T-helper 1 cell treated with Interleukin-12 subunit alpha and Interleukin-12 subunit beta and Interleukin-4 antibody, amounts not matched to agents 30 μg/mL and 1 μg/mL, for 36 hours (primary cell): ENCODE measurements around the gene IDH3B.

Experiments used
- H3K27ac Mint-ChIP-seq: one replicate; pipeline ENCODE4 v1.8.0; 2021; ENCODE audit warnings: mild to moderate bottlenecking, mixed read lengths
- H3K27me3 Mint-ChIP-seq: one replicate; pipeline ENCODE4 v1.8.0; 2021; ENCODE audit warnings: low read depth, mixed read lengths
- H3K36me3 Mint-ChIP-seq: one replicate; pipeline ENCODE4 v1.8.0; 2021; ENCODE audit warnings: low read depth, mixed read lengths
- H3K4me1 Mint-ChIP-seq: one replicate; pipeline ENCODE4 v1.8.0; 2021; ENCODE audit warnings: low read depth, mixed read lengths
- H3K4me3 Mint-ChIP-seq: one replicate; pipeline ENCODE4 v1.8.0; 2021; ENCODE audit warnings: mild to moderate bottlenecking, moderate library complexity, mixed read lengths
- H3K9me3 Mint-ChIP-seq: one replicate; pipeline ENCODE4 v1.8.0; 2021; ENCODE audit warnings: mixed read lengths

IDH3B gene

GRCh38 chr20:2656471-2657117, 7.4 kb downstream of the IDH3B start:
- Mint-ChIP-seq H3K4me3 (no peak overlapping the region), H3K27me3 (no peaks in the 10 kb centered on the region), H3K9me3 (no peaks in the 10 kb centered on the region), H3K4me1 (peaks cover 20% of the 10 kb centered on the region), H3K27ac (peak overlapping the region; percentile 22), H3K36me3 (peaks cover 65% of the 10 kb centered on the region)

- H3K27me3 Mint-ChIP-seq, result no peaks in the 10 kb centered on the region
- peaks cover 18% of the 10 kb centered on the region for H3K4me1 Mint-ChIP-seq
- H3K36me3 Mint-ChIP-seq, result peaks cover 59% of the 10 kb centered on the region
- H3K27ac Mint-ChIP-seq, result no peak overlapping the region
- peak overlapping the region; percentile 90 for H3K4me3 Mint-ChIP-seq
- no peaks in the 10 kb centered on the region for H3K9me3 Mint-ChIP-seq
Observed at GRCh38 chr20:2655331-2656116, 8.5 kb downstream of the IDH3B start.

DNA sequence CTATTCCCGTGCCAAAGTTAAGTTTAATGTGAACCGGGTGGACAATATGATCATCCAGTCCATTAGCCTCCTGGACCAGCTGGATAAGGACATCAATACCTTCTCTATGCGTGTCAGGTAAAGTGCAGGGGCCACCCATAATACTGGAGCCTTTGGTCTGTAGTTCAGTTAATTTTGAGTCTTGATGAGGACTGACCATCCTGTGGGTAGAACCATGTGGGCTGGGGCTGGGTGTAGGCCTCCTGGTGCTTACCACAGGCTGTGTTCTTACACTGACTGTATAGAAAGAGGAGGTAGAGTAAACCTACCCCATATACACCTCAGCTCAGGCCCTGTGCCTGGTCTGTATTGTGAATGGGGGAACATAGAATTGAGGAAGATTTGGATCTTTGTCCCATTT, 9.2 kb downstream of the IDH3B start:
- H3K27me3 Mint-ChIP-seq, result no peaks in the 10 kb centered on the region
- peaks cover 21% of the 10 kb centered on the region for H3K4me1 Mint-ChIP-seq

GRCh38 chr20:2654384-2654822, 9.6 kb downstream of the IDH3B start:
- no peaks in the 10 kb centered on the region for H3K27me3 Mint-ChIP-seq
- peak overlapping the region; percentile 90 for H3K4me3 Mint-ChIP-seq
- H3K4me1 Mint-ChIP-seq, result peaks cover 23% of the 10 kb centered on the region
- no peaks in the 10 kb centered on the region for H3K9me3 Mint-ChIP-seq
- H3K36me3 Mint-ChIP-seq, result peaks cover 53% of the 10 kb centered on the region
- H3K27ac Mint-ChIP-seq, result peak overlapping the region; percentile 75

More for the DNA sequence above, 9.2 kb downstream of the IDH3B start:
- peaks cover 56% of the 10 kb centered on the region for H3K36me3 Mint-ChIP-seq
- no peaks in the 10 kb centered on the region for H3K9me3 Mint-ChIP-seq
- peak overlapping the region; percentile 75 for H3K27ac Mint-ChIP-seq
- H3K4me3 Mint-ChIP-seq, result peak overlapping the region; percentile 90

- peak overlapping the region; percentile 90 for H3K4me3 Mint-ChIP-seq
- no peaks in the 10 kb centered on the region for H3K9me3 Mint-ChIP-seq
- H3K4me1 Mint-ChIP-seq, result peaks cover 23% of the 10 kb centered on the region
- H3K36me3 Mint-ChIP-seq, result peaks cover 49% of the 10 kb centered on the region
- peak overlapping the region; percentile 76 for H3K27ac Mint-ChIP-seq
- no peaks in the 10 kb centered on the region for H3K27me3 Mint-ChIP-seq
Observed at GRCh38 chr20:2653556-2654383, 10.2 kb downstream of the IDH3B start.

DNA sequence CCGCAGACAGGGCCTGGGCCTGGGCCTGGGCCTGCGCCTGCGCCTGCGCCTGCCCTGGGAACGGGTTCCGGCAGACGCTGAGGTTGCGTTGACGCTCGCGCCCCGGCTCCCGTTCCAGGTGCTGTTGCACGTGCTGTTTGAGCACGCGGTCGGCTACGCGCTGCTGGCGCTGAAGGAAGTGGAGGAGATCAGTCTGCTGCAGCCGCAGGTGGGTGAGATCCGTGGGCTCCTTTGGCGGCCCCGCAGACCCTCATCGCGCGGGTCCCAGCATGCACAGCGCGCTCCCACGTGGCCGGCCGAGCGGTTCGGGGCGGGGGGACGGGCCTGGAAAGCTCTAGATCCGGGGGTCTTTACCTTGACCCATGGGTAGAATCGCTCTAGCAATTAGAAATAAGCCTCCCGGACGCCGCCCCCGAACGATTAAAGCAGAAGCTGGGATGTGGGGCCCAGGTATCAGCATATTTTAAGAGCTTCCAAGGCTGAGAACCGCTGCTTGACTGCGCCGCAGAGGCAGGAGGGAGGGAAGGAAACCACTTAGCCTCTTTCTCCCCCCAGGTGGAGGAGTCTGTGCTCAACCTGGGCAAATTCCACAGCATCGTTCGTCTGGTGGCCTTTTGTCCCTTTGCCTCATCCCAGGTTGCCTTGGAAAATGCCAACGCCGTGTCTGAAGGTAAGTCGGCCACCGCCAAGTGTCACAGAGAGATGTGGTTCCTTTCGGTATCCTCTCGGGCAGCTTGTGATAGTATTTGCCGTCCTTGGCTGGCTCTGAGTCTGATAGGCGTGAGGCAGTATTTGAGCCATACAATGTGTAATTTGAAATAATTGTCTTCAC, 11.1 kb downstream of the IDH3B start:
- Mint-ChIP-seq H3K27ac (peak overlapping the region; percentile 76), H3K9me3 (no peaks in the 10 kb centered on the region), H3K4me1 (peaks cover 23% of the 10 kb centered on the region), H3K27me3 (no peaks in the 10 kb centered on the region), H3K4me3 (peak overlapping the region; percentile 90), H3K36me3 (peaks cover 44% of the 10 kb centered on the region)

GRCh38 chr20:2651772-2652723, 12.0 kb downstream of the IDH3B start, which contains the start of gene NOP56:
Gene NOP56 (plus strand): TSS chr20:2652632. CDS start chr20:2652661, 29 bp downstream.
- H3K27me3 Mint-ChIP-seq, result no peaks in the 10 kb centered on the region
- H3K4me1 Mint-ChIP-seq, result peaks cover 23% of the 10 kb centered on the region
- H3K27ac Mint-ChIP-seq, result peak within 1 kb of the TSS; percentile 87
- peak within 1 kb of the TSS; percentile 90 for H3K4me3 Mint-ChIP-seq
- H3K36me3 Mint-ChIP-seq, result peaks cover 35% of the 10 kb centered on the region
- H3K9me3 Mint-ChIP-seq, result no peaks in the 10 kb centered on the region

DNA sequence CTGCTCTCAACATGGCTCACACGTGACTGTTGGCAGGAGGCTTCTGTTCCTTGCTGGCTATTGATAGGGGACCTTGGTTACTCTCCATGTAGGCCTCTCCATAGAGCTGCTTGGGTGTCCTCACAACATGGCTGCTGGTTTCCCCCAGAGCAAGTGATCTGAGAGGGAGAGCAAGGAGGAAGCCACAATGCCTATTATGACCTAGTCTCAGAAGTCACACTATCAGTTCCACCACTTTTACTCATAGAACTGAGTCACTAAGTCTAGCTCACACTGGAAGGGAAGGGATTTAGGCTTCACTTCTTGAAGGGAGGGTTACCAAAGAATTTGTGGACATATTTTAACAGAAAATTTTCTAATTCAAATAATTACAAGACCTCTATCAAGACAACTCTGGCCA, 20.3 kb downstream of the IDH3B start:
- Mint-ChIP-seq H3K4me1 (no peaks in the 10 kb centered on the region), H3K27ac (no peak overlapping the region), H3K36me3 (peaks cover 2% of the 10 kb centered on the region), H3K27me3 (no peaks in the 10 kb centered on the region), H3K9me3 (no peaks in the 10 kb centered on the region), H3K4me3 (no peak overlapping the region)

DNA sequence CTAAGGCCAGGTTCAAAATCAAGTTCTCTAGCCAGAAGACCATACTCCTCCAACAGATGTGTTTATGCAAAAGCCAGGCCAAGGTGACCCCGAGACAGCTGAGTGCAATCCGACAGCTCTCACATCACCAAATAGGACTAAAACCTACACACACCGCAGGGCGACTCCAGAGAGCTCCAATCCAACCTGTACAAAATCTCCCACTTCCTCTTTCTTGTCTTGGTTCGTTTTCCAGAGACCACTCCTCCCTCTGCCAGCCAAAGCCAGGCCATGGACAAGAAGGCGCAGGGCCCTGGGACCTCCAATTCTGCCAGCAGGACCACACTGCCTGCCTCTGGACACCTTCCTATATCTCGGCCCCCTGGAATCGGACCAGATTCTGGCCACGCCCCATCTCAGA, 23.1 kb downstream of the IDH3B start:
- peaks cover 2% of the 10 kb centered on the region for H3K36me3 Mint-ChIP-seq
- H3K4me3 Mint-ChIP-seq, result no peak overlapping the region
- peaks cover 4% of the 10 kb centered on the region for H3K4me1 Mint-ChIP-seq
- no peaks in the 10 kb centered on the region for H3K9me3 Mint-ChIP-seq
- no peaks in the 10 kb centered on the region for H3K27me3 Mint-ChIP-seq
- no peak overlapping the region for H3K27ac Mint-ChIP-seq

- Mint-ChIP-seq H3K27me3 (no peaks in the 10 kb centered on the region), H3K4me3 (no peak overlapping the region), H3K27ac (no peak overlapping the region)
Observed at GRCh38 chr20:2640260-2640659, 23.8 kb downstream of the IDH3B start.

GRCh38 chr20:2637246-2637645, 26.8 kb downstream of the IDH3B start:
- Mint-ChIP-seq H3K4me3 (no peak overlapping the region), H3K9me3 (no peaks in the 10 kb centered on the region), H3K27ac (no peak overlapping the region), H3K4me1 (peaks cover 4% of the 10 kb centered on the region), H3K27me3 (peaks cover 13% of the 10 kb centered on the region), H3K36me3 (peaks cover 2% of the 10 kb centered on the region)

More at GRCh38 chr20:2640260-2640659, 23.8 kb downstream of the IDH3B start:
- Mint-ChIP-seq H3K9me3 (no peaks in the 10 kb centered on the region), H3K4me1 (peaks cover 4% of the 10 kb centered on the region), H3K36me3 (peaks cover 2% of the 10 kb centered on the region)

DNA sequence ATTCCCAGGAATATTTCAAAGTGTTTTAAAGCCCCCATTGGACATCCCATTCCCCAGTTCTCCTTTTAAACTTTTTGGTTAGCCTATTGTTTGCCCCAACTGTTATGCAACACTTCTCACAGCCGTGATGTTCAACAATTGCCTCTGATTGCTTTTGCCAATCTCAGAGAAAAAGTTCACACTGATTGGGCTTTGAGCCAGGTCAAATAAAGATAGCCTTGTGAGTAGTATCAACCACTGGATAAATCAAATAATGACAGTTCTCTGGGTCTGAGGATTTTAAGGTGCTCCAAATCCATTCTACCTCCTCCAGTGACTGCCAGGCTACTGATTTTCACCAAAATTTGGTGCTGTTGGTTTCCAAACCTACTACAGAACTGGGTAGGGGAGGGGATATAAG, 30.6 kb downstream of the IDH3B start:
- Mint-ChIP-seq H3K9me3 (peaks cover 4% of the 10 kb centered on the region), H3K27me3 (peaks cover 42% of the 10 kb centered on the region), H3K27ac (no peak overlapping the region), H3K36me3 (no peaks in the 10 kb centered on the region), H3K4me3 (no peak overlapping the region), H3K4me1 (peaks cover 4% of the 10 kb centered on the region)

DNA sequence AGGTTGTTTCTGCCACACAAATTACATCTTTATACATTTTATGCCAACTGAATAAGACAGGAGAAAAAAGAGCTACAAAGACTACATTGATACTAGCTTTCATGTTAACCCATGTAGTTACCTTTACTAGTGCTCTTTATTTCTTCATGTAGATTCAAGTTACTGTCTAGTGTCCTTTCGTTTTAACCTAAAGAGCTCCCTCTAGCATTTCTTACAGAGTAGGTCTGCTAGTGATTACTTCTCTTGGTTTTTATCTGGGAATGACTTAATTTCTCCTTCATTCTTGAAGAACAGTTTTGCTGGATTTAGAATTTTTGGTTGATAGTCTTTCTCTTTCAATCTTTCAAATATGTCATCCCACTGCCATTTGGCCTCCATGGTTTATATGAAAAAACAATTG, 32.8 kb downstream of the IDH3B start:
- peaks cover 10% of the 10 kb centered on the region for H3K9me3 Mint-ChIP-seq
- no peak overlapping the region for H3K27ac Mint-ChIP-seq
- H3K4me3 Mint-ChIP-seq, result no peak overlapping the region
- H3K4me1 Mint-ChIP-seq, result no peaks in the 10 kb centered on the region
- peaks cover 47% of the 10 kb centered on the region for H3K27me3 Mint-ChIP-seq
- H3K36me3 Mint-ChIP-seq, result no peaks in the 10 kb centered on the region
